SK-MEL-5 (cell line): Measurements from ENCODE around the gene SAMD9. TPM values are rescaled to one million over a fixed set of nuclear protein-coding genes. Genes with fewer than 3 reads are reported as not detected.
"Not testable (repeated sequence)": the region's sequence is repeated elsewhere in the genome, so short reads cannot be mapped to it uniquely, and the experiment has no call there.

Experiments used
- DNase-seq: peaks from one replicate; pipeline ENCODE4 v3.0.0-alpha.2; 2016; ENCODE audit warnings: low read depth, low spot score
- in situ Hi-C: cut with HindIII; loops from 2 replicates; pipeline ENCODE4 v1.10.0; 2016; ENCODE audit warnings: low sequenced_read_pairs, high pct_unique_total_duplicates, low pct_unique_long_range_greater_than_20kb
- total RNA-seq: library from RNA; depleted of rRNA; stranded (reverse); fragments of >200 nt; shearing (Covaris generic); gene quantifications from 2 replicates; pipeline ENCODE4 v1.2.3, GENCODE V29; 2014

Gene SAMD9
- total RNA-seq, 1 experiment from 2014 or later = 5.1 TPM

DNA sequence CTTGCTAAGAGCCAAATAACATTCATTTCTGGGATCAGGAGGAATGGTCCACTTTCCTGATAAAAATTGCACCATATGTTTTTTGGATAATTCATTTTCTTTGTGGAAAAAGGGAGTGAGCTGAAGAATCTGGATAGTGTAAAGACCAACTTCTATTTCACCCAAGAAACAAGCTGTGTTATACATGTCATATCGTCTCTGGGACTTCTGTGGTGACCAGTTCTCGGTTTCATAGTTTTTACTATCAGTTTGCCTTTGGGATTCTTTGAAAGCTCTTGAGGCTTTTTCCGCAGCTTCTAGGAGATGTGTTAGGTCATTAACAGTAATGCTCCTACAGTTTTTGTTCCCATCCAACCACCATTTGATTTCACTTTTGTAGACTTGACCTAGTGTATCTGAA is 14.4 kb upstream of the SAMD9 start:
- in situ Hi-C loops = no loop called here
- DNase-seq = no peak

DNA sequence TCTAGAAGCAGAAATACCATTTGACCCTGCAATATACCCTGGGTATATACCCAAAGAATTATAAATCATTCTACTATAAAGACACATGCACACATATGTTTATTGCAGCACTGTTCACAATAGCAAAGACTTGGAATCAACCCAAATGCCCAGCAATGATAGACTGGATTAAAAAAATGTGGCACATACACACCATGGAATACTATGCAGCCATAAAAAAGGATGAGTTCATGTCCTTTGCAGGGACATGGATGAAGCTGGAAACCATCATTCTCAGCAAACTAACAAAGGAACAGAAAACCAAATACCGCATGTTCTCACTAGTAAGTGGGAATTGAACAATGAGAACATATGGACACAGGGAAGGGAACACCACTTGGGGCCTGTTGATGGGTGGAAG is 9.2 kb upstream of the SAMD9 start:
- in situ Hi-C loops, DNase-seq: not testable (repeated sequence)

DNA sequence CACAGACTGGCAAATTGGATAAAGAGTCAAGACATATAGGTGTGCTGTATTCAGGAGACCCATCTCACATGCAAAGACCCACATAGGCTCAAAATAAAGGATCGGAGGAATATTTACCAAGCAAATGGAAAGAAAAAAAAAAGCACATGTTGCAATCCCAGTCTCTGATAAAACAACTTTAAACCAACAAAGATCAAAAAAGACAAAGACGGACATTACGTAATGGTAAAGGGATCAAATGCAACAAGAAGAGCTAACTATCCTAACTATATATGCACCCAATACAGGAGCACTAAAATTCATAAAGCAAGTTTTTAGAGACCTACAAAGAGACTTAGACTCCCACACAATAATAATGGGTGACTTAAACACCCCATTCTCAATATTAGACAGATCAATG is 5.8 kb upstream of the SAMD9 start:
- DNase-seq, in situ Hi-C loops: not testable (repeated sequence)

GRCh38 chr7:93120592-93121549 is 3.1 kb upstream of the SAMD9 start:
- DNase-seq = no peak
- in situ Hi-C loops = no loop called here

GRCh38 chr7:93119191-93119905 is 1.6 kb upstream of the SAMD9 start:
- DNase-seq = peak; percentile 29
- in situ Hi-C loops = no loop called here

DNA sequence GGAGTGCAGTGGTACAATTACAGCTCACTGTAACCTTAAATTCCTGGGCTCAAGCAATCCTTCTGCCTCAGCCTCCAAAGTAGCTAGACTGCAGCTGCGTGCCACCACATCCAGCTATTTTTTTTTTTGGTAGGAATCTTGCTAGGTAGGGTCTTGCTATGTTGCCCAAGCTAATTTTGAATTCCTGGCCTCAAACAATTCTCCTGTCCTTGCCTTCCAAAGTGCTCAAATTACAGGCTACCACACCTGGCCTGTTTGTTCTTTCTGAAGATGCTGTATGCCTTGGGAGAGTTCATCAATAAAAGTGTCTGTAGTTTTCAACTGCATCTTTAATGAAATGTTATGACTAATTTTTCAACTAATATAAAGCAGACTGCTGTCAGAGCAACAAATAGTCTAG is 452 bp downstream of the SAMD9 start:
- in situ Hi-C loops = no loop called here

DNA sequence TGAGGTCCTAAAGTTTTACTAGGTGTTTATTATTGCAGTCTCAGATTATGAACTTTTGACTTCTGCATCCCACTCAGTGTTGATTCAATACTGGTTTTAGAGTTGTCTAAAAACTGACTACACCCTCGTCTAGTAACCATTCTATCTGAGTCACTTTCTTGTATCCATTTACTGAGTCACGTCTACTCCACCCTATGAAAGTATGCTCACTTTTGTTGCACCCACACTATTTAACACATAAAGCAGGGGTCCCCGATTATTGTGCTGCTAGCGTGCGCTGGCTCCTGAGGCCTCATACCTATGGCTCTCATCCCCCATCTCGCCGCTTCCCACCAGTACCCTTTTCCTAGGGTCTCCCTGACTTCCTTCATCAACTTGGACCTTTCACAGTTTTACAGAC is 2.0 kb downstream of the SAMD9 start:
- in situ Hi-C loops = no loop called here
- DNase-seq = no peak

More for the DNA sequence above, 452 bp downstream of the SAMD9 start:
- DNase-seq = no peak

GRCh38 chr7:93108003-93108402 is 9.8 kb downstream of the SAMD9 start:
- no peak for DNase-seq
- in situ Hi-C loops = no loop called here

- in situ Hi-C loops = no loop called here
- DNase-seq = no peak
These were observed 20.4 kb downstream of the SAMD9 start for GRCh38 chr7:93097388-93097787.

GRCh38 chr7:93092757-93093370 is 24.9 kb downstream of the SAMD9 start:
- in situ Hi-C loops = no loop called here
- peak; percentile 74 for DNase-seq

DNA sequence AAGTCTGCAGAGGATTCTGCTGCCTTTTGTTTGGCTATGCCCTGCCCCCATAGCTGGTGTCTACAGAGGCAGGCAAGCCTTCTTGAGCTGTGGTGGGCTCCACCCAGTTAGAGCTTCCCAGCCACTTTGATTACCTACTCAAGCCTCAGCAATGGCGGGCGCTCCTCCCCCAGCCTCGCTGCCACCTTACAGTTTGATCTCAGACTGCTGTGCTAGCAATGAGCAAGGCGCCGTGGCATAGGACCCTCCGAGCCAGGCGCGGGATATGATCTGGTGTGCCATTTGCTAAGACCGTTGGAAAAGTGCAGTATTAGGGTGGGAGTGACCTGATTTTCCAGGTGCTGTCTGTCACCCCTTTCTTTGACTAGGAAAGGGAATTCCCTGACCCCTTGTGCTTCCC is 44.4 kb downstream of the SAMD9 start:
- in situ Hi-C loops, DNase-seq: not testable (repeated sequence)

DNA sequence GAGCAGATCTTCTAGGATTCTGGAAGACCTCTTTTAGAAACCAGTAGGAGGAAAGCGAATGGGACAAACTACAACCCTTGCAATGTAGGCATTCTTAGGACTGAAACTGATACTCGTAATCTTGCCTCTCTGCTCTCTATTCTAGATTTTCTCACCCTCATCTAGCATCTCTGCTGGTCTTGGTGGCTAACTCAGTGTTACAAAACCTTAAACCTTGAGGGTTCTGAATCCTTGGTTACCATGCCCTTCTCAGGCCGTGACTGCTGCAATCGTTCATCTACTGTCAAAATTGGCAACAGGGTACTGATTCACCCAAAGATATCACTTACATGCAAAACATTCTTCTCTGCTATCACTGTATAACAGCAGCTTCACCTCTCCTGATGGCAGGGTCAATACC is 55.2 kb downstream of the SAMD9 start:
- no peak for DNase-seq
- in situ Hi-C loops = no loop called here

- in situ Hi-C loops = no loop called here
- no peak for DNase-seq
These were observed 56.9 kb downstream of the SAMD9 start for GRCh38 chr7:93060865-93061264.

DNA sequence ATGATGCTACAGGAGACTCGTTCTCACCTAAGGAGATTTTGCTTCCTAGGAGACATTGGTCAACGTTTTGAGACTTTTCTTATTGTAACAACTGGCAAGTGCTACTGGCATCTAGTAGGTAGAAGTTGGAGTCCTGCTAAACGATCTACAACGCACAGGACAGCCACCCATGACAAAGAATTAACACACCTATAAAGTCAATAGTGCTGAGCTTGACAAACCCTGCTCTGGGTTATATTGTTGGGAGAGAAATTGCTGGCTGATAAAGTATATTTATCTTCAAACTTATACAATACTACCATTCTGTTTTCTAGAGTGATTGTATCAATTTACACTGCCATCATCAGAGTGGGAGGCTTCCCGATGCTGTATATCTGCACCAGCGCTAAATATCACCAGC is 57.8 kb downstream of the SAMD9 start:
- no peak for DNase-seq
- in situ Hi-C loops = no loop called here

- in situ Hi-C loops = not testable (repeated sequence)
These were observed 61.2 kb downstream of the SAMD9 start for GRCh38 chr7:93056621-93057020.

DNA sequence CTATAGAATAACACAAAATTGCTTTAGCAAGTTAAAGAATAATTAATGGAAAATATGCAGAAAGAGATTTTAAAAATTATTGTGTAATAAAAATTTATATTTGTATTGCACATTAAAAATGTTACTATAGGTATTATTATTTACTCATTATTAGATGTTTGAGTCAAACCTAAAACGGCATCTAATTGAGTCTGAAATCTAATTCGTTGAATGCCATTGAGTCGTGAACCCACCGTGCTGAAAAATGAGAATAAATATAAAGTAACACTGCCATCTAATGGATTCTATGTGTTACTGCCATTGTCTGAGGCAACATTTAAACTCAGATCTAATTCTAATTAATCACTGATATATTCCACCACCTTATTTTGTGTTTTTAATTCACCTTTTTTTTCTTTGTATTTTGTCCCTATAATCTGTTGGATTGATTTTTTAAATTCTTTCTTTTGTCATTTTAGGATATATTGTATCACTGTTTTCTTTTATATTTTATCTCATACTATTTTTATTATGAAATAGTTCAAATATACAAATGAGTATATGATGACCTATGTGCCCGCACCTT is 62.2 kb downstream of the SAMD9 start:
- in situ Hi-C loops = no loop called here
- DNase-seq = peak; percentile 75

More at GRCh38 chr7:93056621-93057020, 61.2 kb downstream of the SAMD9 start:
- DNase-seq = not testable (repeated sequence)

DNA sequence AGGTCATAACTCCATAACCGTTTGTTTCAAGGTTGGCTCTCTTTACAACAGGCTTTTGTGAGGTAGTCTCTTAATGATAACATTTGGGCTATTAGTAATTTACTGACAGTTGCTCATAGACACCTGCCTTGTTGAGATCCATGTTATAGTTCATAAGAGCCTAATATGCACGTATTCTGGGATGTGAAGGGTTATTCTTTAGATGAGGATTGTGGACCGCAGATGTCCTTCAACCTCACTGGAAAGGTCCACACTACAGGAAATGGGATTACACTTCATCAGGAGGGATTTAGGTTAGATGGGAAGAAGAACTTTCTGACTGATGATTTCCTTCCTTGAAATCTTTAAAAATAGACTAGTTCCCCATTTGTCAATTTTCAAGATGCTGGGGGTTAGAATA is 62.8 kb downstream of the SAMD9 start:
- DNase-seq = no peak
- in situ Hi-C loops = no loop called here
